HCEC 1CT (cell line): ENCODE results near the gene UGT3A1.
"Not testable (repeated sequence)": the region's sequence is repeated elsewhere in the genome, so short reads cannot be mapped to it uniquely, and the experiment has no call there.

ENCODE experiments used
- DNase-seq: peaks from one replicate; pipeline ENCODE4 v3.0.0-alpha.2; 2017

UGT3A1 gene

GRCh38 chr5:35979715-35980114 is 11.5 kb downstream of the UGT3A1 start:
- DNase-seq: no peak

DNA sequence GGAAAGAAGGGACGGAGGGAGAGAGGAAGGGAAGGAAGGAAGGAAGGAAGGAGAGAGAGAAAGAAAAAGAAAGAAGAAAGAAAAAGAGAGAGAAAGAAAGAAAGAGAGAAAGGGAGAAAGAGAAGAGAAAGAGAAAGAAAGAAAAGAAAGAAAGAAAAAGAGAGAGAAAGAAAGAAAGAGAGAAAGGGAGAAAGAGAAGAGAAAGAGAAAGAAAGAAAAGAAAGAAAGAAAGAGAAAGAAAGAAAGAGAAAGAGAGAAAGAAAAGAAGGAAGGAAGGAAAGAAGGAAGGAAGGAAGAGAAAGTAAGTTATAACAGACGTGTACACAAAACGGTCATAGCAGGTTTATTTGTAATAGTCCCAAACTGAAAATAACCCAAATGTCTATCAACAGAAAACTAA is 14.3 kb downstream of the UGT3A1 start:
- not testable (repeated sequence) for DNase-seq

- no peak for DNase-seq
Observed at GRCh38 chr5:35974570-35974969, 16.6 kb downstream of the UGT3A1 start.

DNA sequence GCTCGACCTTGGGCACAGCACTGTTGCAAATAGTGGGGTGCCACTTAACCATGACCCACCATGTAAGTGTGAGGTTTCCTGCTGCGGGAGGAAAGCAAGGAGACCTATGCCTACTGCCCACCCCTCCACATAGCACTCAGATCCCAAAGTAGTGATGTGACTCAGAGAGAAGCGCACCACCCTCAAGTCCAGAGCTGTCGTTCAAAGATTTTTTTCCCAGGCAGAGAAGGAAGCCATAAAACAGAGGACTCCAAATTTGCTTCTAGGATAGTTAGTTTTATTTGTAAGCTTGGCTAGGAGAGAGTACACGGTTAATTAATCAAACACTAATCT is 19.3 kb downstream of the UGT3A1 start:
- no peak for DNase-seq

DNA sequence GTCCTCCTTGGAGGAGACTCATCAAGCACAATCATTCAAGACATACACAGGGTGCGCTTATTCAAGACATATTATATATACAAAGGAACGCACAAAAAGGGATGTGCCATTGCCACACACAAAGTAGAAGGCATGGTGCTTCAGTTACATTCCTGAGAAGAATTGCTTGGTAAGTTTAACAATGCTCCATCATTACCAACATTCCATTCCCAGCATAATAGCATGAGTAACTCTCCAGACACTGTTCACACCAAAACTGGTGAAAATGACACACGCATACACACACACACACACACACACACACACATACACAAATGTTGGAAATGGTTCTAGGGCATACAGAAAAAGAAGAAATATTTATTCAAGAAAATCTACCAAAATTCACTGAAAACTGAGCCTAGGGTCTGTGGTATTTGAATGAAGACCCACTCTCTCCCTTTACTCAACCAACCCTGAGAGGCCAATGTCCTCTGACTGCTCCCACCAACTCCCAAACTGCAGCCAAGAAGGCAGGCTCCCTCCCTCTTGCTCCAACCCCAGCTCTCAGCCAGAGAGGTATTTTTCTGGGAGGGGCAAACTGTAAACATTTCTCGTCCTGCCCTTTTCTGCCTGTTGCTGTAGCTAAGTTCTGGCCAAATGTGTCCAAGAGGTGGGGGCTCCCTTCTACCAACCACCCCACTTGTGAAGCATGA is 19.9 kb downstream of the UGT3A1 start:
- no peak for DNase-seq

DNA sequence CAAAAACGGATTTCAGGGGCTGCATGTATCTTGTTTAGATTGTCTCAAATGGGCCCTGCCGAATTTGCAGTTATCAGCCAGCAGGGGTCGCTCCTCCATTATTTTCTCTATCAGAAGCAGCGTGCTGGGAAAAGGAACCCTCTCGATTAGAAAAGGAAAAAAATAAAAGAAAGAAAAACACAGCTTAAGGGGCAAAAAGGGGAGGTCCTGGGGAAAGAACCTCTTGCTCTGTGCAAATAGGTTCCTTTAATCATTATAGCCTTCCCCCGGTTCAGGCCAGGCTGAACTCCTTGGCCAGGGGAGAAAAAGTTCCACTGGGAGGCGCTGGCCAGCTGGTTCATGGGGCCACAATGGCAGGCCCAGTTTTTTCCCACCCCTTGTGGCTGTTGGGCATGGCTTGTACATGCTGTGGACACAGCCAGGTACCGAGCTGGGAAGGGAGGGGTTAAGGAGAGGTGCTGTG is 27.8 kb downstream of the UGT3A1 start:
- peak; percentile 14 for DNase-seq

DNA sequence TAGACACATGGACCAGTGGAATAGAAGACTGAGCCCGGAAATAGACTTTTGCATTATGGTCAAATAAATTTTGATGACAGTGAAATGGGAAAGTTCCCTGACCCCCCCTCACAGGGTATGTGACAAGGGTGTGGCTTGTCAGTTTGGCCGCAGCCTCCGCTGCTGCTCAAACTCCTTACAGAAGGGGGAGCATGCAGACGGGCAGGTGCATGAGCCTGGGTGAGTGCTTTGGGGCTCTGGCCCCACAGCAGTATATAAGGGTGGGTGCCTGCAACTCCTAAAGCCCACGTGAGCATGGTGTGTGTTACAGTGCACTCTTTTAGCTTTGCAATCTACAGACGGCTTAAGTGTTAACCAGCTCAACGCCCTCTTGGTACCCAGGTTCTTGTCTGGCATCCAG is 30.9 kb downstream of the UGT3A1 start:
- DNase-seq: no peak

DNA sequence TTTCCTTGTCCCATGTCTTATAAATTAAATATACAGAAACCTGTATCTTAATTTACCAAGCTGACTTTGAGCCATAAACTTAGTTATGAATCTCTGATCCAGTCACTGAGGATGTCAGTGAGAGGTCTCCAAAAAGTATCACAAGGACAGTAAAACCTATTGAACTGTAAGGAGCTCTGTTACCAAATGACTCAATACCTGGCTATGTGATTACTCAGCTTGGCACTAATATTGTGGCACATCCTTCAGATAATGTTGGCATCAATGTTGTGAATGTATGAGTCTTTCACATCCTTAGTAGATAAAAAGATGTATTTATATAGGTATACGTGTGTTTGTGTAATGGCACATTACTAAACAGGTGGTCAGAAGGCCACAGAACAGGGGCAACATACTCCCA is 34.8 kb downstream of the UGT3A1 start:
- DNase-seq: no peak

GRCh38 chr5:35954175-35954574 is 37.0 kb downstream of the UGT3A1 start:
- DNase-seq: no peak

GRCh38 chr5:35947085-35947484 is 44.1 kb downstream of the UGT3A1 start:
- DNase-seq: no peak

DNA sequence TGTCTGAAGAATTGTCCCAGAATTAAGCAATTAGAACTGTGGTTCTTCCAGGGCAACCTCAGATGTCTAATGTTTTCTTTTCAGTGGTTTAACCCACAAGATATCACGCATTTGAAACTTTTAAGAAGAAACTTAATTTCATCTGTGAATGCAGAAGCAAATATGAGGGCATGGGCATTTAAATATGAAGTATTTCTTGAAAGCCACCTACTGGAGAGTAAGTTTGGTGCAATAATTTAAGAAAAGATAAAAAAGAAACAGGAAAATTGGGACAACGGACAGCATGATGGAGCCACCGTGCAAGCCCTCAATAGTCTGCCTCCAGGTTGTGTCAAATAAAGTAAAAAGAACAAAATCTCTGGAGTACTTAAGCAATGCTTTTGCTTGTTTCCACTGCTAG is 51.6 kb downstream of the UGT3A1 start:
- no peak for DNase-seq

DNA sequence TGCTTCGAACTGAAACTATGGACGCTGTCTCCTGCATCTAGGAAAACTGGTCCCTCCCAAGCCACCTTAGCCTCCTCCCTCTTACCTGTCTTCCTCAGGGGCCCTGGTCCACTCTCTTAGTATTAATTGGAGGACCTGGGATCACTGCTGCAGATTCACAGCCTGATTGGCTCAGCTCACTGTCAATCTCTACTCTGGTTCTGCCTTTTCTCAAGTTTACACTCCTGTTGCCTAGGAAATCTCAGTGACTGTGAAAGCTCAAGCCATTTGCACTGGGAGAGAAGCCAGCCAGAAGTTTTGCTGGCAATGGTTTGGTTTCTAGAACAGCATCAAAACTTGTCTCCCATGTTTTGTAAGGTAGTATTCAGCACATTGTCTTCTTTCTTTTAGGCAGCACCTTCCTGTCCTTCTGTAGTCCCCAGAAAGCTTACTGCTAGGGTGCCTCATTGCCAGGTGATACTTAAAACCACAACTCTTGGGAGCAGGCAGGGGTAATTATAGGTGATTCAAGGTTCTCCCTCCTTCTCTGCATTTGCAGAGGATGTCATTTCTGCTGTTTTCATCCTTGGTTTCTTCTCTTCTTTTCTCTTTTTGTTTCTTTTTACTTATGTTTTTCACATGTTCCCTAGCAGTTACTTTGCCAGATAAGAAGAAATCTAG is 52.5 kb downstream of the UGT3A1 start, which contains the start of gene CAPSL:
CAPSL (minus strand) TSS at position 55 of the 660 bp plus-strand sequence. CDS start 17,502 bp downstream, outside the sequence.
- DNase-seq: peak; percentile 14

DNA sequence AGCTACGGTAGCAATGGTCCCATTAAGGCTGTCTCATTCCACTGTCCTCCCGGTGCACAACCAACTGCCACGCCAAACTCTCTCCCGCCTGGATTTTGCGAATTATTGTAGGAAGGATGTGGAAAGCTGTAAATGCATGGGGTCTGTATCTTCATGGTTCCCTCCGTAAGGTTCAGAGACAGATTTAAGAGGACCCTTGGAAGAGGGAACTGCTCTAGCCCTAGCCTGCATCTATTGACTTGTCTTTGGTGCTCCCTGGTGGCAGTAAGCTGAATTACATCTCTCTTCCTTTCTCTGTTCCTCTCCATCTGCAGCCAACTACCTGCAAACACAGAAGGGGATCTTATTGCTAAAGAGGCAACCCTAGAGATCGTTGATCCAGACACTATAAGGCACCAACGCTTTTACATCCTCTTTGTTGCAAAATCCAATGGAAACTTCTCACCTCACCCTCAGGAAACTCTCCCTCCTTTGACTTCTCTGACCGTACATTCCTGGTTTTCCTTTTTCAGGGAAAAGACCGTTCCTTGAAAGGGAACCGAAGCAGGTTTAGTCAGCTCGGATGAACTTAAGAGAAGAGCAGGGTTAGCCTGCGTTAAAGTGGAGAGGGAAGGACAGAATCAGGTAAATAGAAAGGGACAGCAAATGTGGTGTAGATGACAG is 64.7 kb downstream of the UGT3A1 start:
- peak; percentile 49 for DNase-seq

- DNase-seq: peak; percentile 86
Observed at GRCh38 chr5:35924950-35925722, 66.1 kb downstream of the UGT3A1 start.

- DNase-seq: peak; percentile 74
Observed at GRCh38 chr5:35924122-35924949, 66.9 kb downstream of the UGT3A1 start.

- no peak for DNase-seq
Observed at GRCh38 chr5:35922468-35922867, 68.7 kb downstream of the UGT3A1 start.

DNA sequence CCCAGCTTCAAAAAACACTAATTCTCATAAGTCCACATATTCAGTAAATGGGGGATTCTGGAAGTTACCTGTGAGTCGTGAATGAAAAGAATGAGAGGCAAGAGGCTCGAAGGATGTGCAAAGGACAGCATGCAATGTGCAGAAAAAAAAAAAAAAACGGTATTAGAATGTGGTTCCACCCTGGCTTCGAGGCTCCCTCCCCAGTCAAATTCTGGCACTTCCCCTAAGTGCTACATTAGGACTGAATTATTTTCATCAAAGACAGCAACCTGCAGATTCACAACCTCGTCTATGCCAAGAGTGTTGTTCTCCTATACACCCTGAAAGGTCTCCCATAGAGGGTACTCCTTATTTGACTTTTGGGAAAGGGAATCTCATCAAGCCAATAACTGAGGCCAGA is 69.3 kb downstream of the UGT3A1 start:
- no peak for DNase-seq

DNA sequence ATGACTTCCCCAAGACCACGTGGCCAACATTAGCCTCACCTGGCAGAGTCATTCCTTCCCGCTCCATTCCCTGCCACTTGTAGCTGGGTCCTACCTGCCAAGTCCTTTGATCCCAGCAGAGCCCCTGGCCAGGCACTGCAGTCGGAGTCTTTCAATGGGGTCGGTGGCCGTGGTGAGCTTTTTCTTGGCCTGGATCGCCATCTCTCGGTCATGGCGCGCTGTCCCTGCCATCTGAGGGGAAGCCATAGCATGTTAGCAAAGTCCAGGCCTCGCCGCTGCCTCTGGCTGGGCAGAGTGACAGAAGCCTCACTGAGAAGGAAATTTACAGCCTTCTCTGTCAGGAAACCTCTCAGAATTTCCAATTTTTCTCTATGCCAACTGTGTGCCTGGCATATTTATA is 70.3 kb downstream of the UGT3A1 start:
- no peak for DNase-seq

GRCh38 chr5:35919191-35919590 is 72.0 kb downstream of the UGT3A1 start:
- DNase-seq: peak; percentile 96

- no peak for DNase-seq
Observed at GRCh38 chr5:35908814-35909213, 82.4 kb downstream of the UGT3A1 start.

DNA sequence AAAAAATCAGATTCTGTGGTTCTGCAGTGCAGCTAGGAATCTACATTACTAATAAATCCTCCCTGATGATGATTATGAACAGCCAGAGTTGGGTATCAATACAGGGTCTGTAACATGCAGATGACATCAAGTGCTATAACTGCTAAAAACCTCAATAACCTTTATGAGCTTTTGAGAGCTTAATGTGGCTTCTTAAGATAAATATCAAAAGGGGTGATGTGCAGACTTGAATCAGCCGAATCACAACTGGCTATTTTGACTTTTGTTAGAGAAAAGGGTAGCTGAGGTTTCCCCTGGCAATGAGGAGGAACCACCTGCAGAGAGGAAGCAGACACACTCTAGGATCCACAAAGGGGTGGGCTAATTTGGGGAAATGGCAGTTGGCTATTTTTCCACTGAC is 83.0 kb downstream of the UGT3A1 start:
- no peak for DNase-seq

DNA sequence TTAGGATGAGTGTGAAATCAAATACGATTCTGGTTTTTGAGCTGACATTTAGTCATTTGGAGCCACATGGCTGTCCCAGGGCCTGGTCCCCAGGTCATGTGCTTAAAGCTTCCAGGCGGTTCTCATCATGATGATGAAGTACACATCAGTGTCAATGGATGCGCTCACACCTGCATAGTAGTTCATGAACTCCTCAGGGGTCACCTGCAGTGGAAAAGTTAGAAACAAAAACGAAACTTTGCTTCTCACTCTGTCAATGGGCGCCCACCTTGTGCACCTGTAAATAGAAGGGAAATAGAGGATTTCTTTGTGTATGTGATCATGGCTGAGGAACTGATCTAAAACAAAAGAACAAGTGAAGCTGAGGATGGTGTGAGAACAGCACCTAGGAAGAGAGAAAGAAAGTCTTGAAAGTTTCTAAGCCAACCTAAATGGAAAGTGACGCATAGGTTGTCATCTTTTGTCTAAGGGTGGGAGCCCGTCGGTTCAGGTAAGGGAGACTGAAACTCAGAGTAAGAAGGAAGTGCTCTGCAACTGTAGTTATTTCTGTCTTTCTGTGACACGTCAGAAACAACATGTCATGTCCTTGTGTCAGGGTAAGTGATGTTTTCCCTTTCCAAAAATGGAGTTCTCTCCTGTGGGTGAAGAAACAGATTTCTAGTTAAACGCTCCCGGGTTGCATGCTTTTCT is 86.6 kb downstream of the UGT3A1 start:
- DNase-seq: no peak
